22Rv1 (cell line): ENCODE data around the gene GANC.

Experiments
- CTCF ChIP-seq: fragments of 450-650 bp; IDR thresholded peaks from 2 replicates; pipeline ENCODE4 v1.5.1; 2017; ENCODE audit warnings: mild to moderate bottlenecking
- ZFX ChIP-seq: fragments of 450-650 bp; IDR thresholded peaks from 2 replicates; pipeline ENCODE4 v1.6.1; 2017; ENCODE audit warnings: antibody characterized with exemption, borderline replicate concordance

- TF ChIP-seq CTCF = no peak
- no peak for TF ChIP-seq ZFX
Measured at GRCh38 chr15:42332331-42332730, 59.3 kb downstream of the GANC start.
